A673 (cell line): Measurements from ENCODE around the gene DGAT2L6.

Experiments
- CTCF ChIP-seq: fragments of 300-800, 200-600 bp; sonication (generic); conservative IDR thresholded peaks from 2 replicates; pipeline ENCODE4 v1.5.1; 2017; ENCODE audit warnings: low read depth, mild to moderate bottlenecking, antibody characterized with exemption, low read length, moderate library complexity, mixed read lengths
- EZH2 ChIP-seq: fragments of 200-600 bp; sonication (generic); IDR thresholded peaks from 2 replicates; pipeline ENCODE4 v1.6.1; 2017; ENCODE audit warnings: borderline replicate concordance, low read depth, mild to moderate bottlenecking, mixed read lengths, antibody characterized with exemption, low read length; ENCODE audit not compliant: poor library complexity, severe bottlenecking

GRCh38 chrX:70190225-70190624 is 12.9 kb downstream of the DGAT2L6 start:
- no peak for TF ChIP-seq CTCF
- no peak for TF ChIP-seq EZH2
